Right cardiac atrium (tissue), 5 donors: ENCODE measurements around the gene GABARAP. TPM values are rescaled to one million over a fixed set of nuclear protein-coding genes. Genes with fewer than 3 reads are reported as not detected.

Source experiments
- ATAC-seq, 2 donors: fragments of 200-7000 bp; cut with Tn5 transposase; one replicate each; pipeline versions ENCODE4 v1.8.0 to v1.9.1; 2020; ENCODE audit warnings: moderate library complexity in 2 of 2, mild to moderate bottlenecking in 1 of 2
- DNase-seq, 3 donors: peaks; one replicate each; pipeline ENCODE4 v3.0.0-alpha.2; 2020
- H3K27ac ChIP-seq: one replicate; pipeline ENCODE4 v1.5.1; 2013; ENCODE audit warnings: mild to moderate bottlenecking, low read length, control low read depth, moderate library complexity
- H3K27me3 ChIP-seq: one replicate; pipeline ENCODE4 v1.6.1; 2013; ENCODE audit not compliant: control insufficient read depth, insufficient read depth
- H3K4me1 ChIP-seq: one replicate; pipeline ENCODE4 v1.6.1; 2013; ENCODE audit warnings: low read length; ENCODE audit not compliant: control insufficient read depth, insufficient read depth
- H3K4me3 ChIP-seq: one replicate; pipeline ENCODE4 v1.5.1; 2013; ENCODE audit warnings: low read length, control low read depth
- H3K9me3 ChIP-seq: one replicate; pipeline ENCODE4 v1.6.1; 2013; ENCODE audit warnings: low read length; ENCODE audit not compliant: control insufficient read depth
- WGBS: extraction: QIAGEN DNeasy Blood & Tissue Kit; methylation state at CpG from one replicate; pipeline ENCODE4 v1.1.7; 2013; 5-methylcytosine and 5-hydroxymethylcytosine counted together
- intact Hi-C, 4 donors: fragments of 100-400 bp; cut with DNase I; formaldehyde crosslinking; loops; one replicate each; pipeline versions ENCODE4 v1.11.0 to v1.14.0; 2022 to 2023
- polyA plus RNA-seq: library from polyadenylated mRNA; stranded (reverse); fragments of 200-250 nt; gene quantifications from one replicate; pipeline ENCODE4 v1.2.3, GENCODE V29; 2013
- total RNA-seq, 4 donors: library from RNA; stranded (reverse); fragmentation: NEBNext Ultra II Directional; extraction: Animal tissue kit (Norgen Biotek cat#: 25700); gene quantifications; one replicate each; pipeline ENCODE4 v1.2.1, GENCODE V29; 2021
- donor health status: healthy with polysubstance abuse.
- donor health status: DM: no; HTN: yes; CAD: no.
- donor health status: DM: no; HTN: no; CAD: no.
- donor health status: DM: no; HTN: yes; CAD: no; lungs with severe emphysema.
- donor health status: DM: yes; HTN: yes; CAD: no.

Gene GABARAP
- total and polyA plus RNA-seq, 5 donors, result 492 to 741 (median 522) TPM

- Histone ChIP-seq H3K27ac (no peak overlapping the region), H3K9me3 (no peaks in the 10 kb centered on the region), H3K4me3 (peak overlapping the region; percentile 36), H3K4me1 (no peaks in the 10 kb centered on the region), H3K27me3 (no peaks in the 10 kb centered on the region)
- ATAC-seq, result peak; percentile 52 to 59
- WGBS, result 8% methylated on average over 54 of the region's 54 CpGs
- intact Hi-C loops, result no loop called here
- peak; percentile 39 to 78 (median 73) for DNase-seq
Measured at GRCh38 chr17:7260651-7261378, 18.6 kb upstream of the GABARAP start.

- intact Hi-C loops, result no loop called here
- H3K4me3 ChIP-seq, result no peak overlapping the region
- no peak overlapping the region for H3K27ac ChIP-seq
- H3K4me1 ChIP-seq, result no peaks in the 10 kb centered on the region
- no peaks in the 10 kb centered on the region for H3K9me3 ChIP-seq
- DNase-seq, result peak in 1 of 3 donors; percentile 7
- no peaks in the 10 kb centered on the region for H3K27me3 ChIP-seq
- peak in 1 of 2 donors; percentile 6 for ATAC-seq
- WGBS, result 85% methylated on average over 4 of the region's 4 CpGs
Measured at GRCh38 chr17:7260151-7260550, 17.9 kb upstream of the GABARAP start.

DNA sequence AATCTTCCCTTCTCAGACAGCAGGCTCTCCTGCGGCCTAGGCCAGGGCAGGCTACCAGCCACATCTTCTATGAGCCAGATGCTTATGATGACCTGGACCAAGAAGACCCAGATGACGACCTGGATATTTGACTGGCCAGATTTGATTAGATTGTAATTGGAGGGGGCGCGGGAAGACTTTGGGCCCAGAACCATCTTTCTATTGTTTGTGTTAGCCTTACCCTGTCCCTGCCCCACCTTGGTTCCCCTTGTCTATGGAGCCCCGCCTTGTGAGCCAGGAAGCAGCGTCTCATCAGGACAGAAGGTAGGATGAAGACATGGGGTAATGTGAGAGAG lies 17.3 kb upstream of the GABARAP start:
- DNase-seq (peak in 1 of 3 donors; percentile 3), ATAC-seq (no peak)
- no peaks in the 10 kb centered on the region for H3K9me3 ChIP-seq
- no peak overlapping the region for H3K4me3 ChIP-seq
- no peaks in the 10 kb centered on the region for H3K4me1 ChIP-seq
- WGBS, result 93% methylated on average over 6 of the region's 6 CpGs
- intact Hi-C loops, result no loop called here
- no peak overlapping the region for H3K27ac ChIP-seq
- H3K27me3 ChIP-seq, result no peaks in the 10 kb centered on the region

DNA sequence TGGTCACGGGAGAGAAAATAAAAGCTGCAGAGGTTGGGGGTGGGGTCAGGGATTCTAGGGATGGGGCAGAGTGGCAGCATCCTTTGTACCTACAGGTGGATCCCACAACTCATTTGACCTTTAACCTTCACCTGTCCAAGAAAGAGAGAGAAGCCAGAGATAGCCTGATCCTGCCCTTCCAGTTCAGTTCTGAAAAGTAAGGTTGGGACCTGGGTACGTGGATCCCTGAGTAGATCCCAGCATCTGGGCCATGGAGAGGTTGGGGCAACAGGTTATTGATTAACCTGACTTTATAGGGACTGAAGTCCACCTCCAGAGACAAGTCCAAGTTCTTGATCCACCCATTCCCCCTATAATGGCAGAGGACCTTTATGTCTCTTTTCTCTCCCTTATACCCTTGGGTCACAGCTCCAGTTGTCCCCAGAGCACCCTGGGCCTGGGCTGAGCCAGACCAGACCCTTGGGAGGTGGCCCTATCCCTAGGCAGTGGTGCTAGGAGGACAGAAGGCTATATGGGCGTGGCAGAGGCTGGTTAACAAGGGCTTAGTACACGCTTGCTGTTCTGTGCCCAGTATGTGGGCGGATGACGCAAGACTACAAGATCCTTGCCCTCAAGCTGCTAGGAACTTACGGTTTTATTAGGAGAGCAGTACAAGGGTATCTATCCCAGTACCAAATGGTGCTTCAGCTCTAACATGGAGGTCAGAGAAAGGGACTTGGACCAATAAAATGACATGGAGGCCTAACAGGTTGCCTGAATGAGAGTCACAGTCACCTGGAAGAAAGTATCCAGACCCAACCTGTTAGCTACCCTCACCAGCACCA lies 16.7 kb upstream of the GABARAP start:
- Histone ChIP-seq H3K27ac (no peak overlapping the region), H3K27me3 (no peaks in the 10 kb centered on the region), H3K4me1 (no peaks in the 10 kb centered on the region), H3K9me3 (no peaks in the 10 kb centered on the region), H3K4me3 (no peak overlapping the region)
- intact Hi-C loops, result no loop called here
- 80% methylated on average over 7 of the region's 7 CpGs for WGBS
- peak in 1 of 3 donors; percentile 35 for DNase-seq
- no peak for ATAC-seq

DNA sequence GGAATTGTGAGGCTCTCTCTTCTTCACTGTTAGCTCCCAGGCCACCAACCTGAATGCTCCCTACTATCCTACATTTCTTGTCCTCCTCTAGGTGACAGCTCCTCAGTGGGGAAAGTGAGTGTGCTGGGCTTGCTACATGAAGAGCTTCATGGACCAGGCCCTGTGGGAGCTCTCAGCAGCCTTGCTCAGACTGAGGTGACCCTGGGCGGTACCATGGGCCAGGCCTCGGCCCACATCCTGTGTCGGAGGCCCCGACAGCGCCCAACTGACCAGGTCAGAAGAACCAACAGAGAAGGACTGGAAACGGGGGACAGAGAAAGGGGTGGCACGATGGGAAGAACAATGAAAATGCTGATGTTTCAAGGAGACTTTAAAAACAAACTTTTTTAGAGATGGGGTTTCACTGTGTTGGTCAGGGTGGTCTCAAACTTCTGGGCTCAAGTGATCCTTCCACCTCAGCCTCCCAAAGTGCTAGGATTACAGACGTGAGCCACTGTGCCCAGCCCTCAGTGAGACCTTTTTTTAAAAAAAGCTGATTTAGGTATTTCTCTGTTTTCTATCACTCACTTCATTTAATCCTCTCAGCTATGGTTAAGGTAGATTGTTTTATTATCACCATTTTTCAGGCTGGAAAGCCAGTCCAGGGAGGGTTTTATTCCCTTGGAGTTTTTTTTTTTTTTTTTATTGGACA lies 14.7 kb upstream of the GABARAP start:
- ATAC-seq, result no peak
- no peak for DNase-seq
- Histone ChIP-seq H3K9me3 (no peaks in the 10 kb centered on the region), H3K4me1 (no peaks in the 10 kb centered on the region), H3K27me3 (no peaks in the 10 kb centered on the region), H3K27ac (no peak overlapping the region), H3K4me3 (no peak overlapping the region)
- WGBS, result 88% methylated on average over 8 of the region's 8 CpGs
- intact Hi-C loops, result no loop called here

- 95% methylated on average over 4 of the region's 4 CpGs for WGBS
- no peaks in the 10 kb centered on the region for H3K9me3 ChIP-seq
- peaks cover 6% of the 10 kb centered on the region for H3K4me1 ChIP-seq
- no peak overlapping the region for H3K27ac ChIP-seq
- H3K27me3 ChIP-seq, result no peaks in the 10 kb centered on the region
- H3K4me3 ChIP-seq, result no peak overlapping the region
- DNase-seq (no peak), ATAC-seq (no peak)
- intact Hi-C loops, result no loop called here
Measured at GRCh38 chr17:7254511-7254910, 12.3 kb upstream of the GABARAP start.

- ATAC-seq, result no peak
- H3K4me3 ChIP-seq, result peak overlapping the region; percentile 65
- no peaks in the 10 kb centered on the region for H3K27me3 ChIP-seq
- WGBS, result 78% methylated on average over 5 of the region's 5 CpGs
- intact Hi-C loops, result no loop called here
- no peak for DNase-seq
- H3K9me3 ChIP-seq, result no peaks in the 10 kb centered on the region
- peaks cover 13% of the 10 kb centered on the region for H3K4me1 ChIP-seq
- H3K27ac ChIP-seq, result no peak overlapping the region
Measured at GRCh38 chr17:7253082-7253481, 10.8 kb upstream of the GABARAP start.

DNA sequence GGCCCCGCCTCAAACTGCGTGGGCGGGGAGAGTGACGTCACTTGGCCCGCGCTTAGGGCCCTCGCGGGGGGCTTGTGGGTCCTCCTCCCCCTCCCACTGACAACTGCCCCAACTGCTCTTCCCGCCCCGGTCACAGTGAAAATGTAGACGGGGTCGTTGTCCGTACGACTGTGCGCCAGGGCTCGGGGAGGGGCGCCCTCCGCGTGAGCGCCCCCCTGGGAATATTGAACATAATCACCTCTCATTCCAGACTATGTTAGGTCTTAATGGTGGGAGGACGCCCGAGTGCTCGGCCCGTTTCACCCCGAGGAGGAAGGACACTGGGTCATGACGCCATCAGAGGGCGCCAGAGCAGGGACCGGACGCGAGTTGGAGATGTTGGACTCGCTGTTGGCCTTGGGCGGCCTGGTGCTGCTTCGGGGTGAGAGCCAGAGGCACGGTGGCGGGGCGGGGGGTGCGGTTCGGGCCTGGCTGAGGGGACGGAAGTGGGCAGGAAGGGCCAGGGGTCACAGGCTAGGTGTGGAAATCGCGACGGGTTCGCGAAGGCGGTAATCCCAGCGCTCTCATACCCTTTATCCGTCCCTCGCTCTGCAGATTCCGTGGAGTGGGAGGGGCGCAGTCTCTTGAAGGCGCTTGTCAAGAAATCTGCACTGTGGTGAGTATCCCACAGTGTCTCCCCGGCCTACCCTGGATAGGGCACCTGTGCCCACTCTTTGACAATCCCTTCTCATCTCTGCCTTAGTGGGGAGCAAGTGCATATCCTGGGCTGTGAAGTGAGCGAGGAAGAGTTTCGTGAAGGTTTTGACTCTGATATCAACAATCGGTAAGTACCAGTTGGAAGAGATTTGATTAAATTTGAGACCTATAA lies 10.2 kb upstream of the GABARAP start, which contains the start of gene ELP5:
TSS of gene ELP5 (plus strand) at position 40 of the 868 bp plus-strand sequence. CDS start at position 376, 336 bp downstream.
- intact Hi-C loops, result no loop called here
- WGBS, result under 1% methylated on average over 55 of the region's 55 CpGs
- Histone ChIP-seq H3K4me1 (peaks cover 13% of the 10 kb centered on the region), H3K27me3 (no peaks in the 10 kb centered on the region), H3K4me3 (peak within 1 kb of the TSS; percentile 97), H3K9me3 (no peaks in the 10 kb centered on the region), H3K27ac (peak within 1 kb of the TSS; percentile 99)
- DNase-seq (peak; percentile 96 to 98 (median 98)), ATAC-seq (peak; percentile 82 to 84)

GRCh38 chr17:7251661-7252175 lies 9.5 kb upstream of the GABARAP start, which contains the start of gene CTDNEP1:
Gene CTDNEP1, minus strand, starts transcription at chr17:7251734. Its CDS starts 438 bp downstream, at chr17:7251296.
- Histone ChIP-seq H3K27ac (peak within 1 kb of the TSS; percentile 99), H3K4me3 (peak within 1 kb of the TSS; percentile 97), H3K27me3 (no peaks in the 10 kb centered on the region), H3K4me1 (peaks cover 13% of the 10 kb centered on the region), H3K9me3 (no peaks in the 10 kb centered on the region)
- DNase-seq (peak; percentile 97 to 99 (median 99)), ATAC-seq (peak; percentile 96 to 97)
- intact Hi-C loops, result no loop called here
- 1% methylated on average over 40 of the region's 41 CpGs for WGBS
